ENCODE results near the gene PTPRE.

Gene PTPRE

DNA sequence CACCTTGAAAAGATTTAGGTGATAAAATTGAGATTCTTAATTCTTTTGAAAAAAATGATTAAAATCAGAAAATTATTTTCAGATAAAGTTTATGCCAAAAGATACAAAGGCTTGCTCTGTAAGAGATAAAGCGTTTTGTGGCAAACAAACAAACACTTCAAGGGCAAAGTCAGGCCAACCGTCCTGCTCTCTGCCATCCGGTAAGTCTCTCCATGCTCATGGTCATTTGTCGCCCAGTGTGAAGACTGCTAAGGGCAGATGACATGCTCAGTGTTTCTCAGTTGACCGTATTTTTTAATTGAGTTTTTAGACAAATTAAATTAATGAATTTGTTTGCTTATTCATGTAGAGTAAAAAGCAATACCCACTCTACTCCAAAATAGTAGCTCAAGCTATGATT, 60.0 kb downstream of the PTPRE start:
- H3K9me2 ChIP-seq (replicated peaks; ENCODE audit: control insufficient read depth, low read length), result no peaks in the 10 kb centered on the region
- no peak overlapping the region for H3K4me3 ChIP-seq (ENCODE audit: low read length)
- no peak overlapping the region for H3K4me2 ChIP-seq (ENCODE audit: low read length)
- no peaks in the 10 kb centered on the region for H4K20me1 ChIP-seq (ENCODE audit: control insufficient read depth, insufficient read depth, low read depth, low read length)
- no peaks in the 10 kb centered on the region for H3K27me3 ChIP-seq (ENCODE audit: control insufficient read depth, low read length)
- H3K9me3 ChIP-seq (ENCODE audit: control insufficient read depth, insufficient read depth, low read length), result no peaks in the 10 kb centered on the region
- H3K27ac ChIP-seq (ENCODE audit: low read depth, low read length), result no peak overlapping the region
- TF ChIP-seq EZH2phosphoT487 (IDR thresholded peaks at IDR 0.05; ENCODE audit: borderline replicate concordance, low read length), result no peak
- TF ChIP-seq, protein P1, sequence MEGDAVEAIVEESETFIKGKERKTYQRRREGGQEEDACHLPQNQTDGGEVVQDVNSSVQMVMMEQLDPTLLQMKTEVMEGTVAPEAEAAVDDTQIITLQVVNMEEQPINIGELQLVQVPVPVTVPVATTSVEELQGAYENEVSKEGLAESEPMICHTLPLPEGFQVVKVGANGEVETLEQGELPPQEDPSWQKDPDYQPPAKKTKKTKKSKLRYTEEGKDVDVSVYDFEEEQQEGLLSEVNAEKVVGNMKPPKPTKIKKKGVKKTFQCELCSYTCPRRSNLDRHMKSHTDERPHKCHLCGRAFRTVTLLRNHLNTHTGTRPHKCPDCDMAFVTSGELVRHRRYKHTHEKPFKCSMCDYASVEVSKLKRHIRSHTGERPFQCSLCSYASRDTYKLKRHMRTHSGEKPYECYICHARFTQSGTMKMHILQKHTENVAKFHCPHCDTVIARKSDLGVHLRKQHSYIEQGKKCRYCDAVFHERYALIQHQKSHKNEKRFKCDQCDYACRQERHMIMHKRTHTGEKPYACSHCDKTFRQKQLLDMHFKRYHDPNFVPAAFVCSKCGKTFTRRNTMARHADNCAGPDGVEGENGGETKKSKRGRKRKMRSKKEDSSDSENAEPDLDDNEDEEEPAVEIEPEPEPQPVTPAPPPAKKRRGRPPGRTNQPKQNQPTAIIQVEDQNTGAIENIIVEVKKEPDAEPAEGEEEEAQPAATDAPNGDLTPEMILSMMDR (IDR thresholded peaks at IDR 0.05; ENCODE audit: low read depth, low read length, poor library complexity, severe bottlenecking), result no peak
- no peaks in the 10 kb centered on the region for H3K79me2 ChIP-seq (ENCODE audit: control insufficient read depth, low read length)
- H3K4me1 ChIP-seq (ENCODE audit: control insufficient read depth, low read length), result no peaks in the 10 kb centered on the region
- no peaks in the 10 kb centered on the region for H3K36me3 ChIP-seq (ENCODE audit: control insufficient read depth, low read length)
- no peaks in the 10 kb centered on the region for H3F3A ChIP-seq (ENCODE audit: control insufficient read depth, insufficient read depth)

DNA sequence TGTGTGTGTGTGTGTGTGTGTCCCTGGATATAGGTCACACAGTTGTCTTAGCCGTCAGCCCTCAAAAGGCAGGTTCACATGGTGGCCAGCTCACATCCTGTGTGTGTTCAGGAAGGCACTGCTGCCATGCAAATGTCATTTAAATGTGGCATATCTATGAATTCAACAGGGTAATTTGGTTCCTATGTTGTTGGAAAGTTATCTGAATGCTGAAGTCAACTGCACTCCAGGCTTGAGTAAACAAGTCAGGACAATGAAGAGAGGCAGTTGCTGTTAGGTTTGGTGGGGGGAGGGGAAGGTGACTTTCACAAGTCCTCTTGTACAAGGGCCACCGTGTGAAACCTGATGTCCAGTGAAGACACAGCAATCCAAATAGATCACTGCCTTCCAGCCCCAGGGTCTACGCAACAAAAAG, 61.1 kb downstream of the PTPRE start:
- Histone ChIP-seq H3K4me3 (ENCODE audit: low read length) (no peak overlapping the region), H3K27ac (ENCODE audit: low read depth, low read length) (no peak overlapping the region), H3K9me3 (ENCODE audit: control insufficient read depth, insufficient read depth, low read length) (no peaks in the 10 kb centered on the region), H4K20me1 (ENCODE audit: control insufficient read depth, insufficient read depth, low read depth, low read length) (no peaks in the 10 kb centered on the region), H3K9me2 (replicated peaks; ENCODE audit: control insufficient read depth, low read length) (no peaks in the 10 kb centered on the region), H3K4me2 (ENCODE audit: low read length) (no peak overlapping the region), H3F3A (ENCODE audit: control insufficient read depth, insufficient read depth) (no peaks in the 10 kb centered on the region), H3K79me2 (ENCODE audit: control insufficient read depth, low read length) (no peaks in the 10 kb centered on the region), H3K4me1 (ENCODE audit: control insufficient read depth, low read length) (no peaks in the 10 kb centered on the region), H3K36me3 (ENCODE audit: control insufficient read depth, low read length) (no peaks in the 10 kb centered on the region), H3K27me3 (ENCODE audit: control insufficient read depth, low read length) (no peaks in the 10 kb centered on the region)
- TF ChIP-seq EZH2phosphoT487 (IDR thresholded peaks at IDR 0.05; ENCODE audit: borderline replicate concordance, low read length), result no peak
- TF ChIP-seq, protein P1 (IDR thresholded peaks at IDR 0.05; ENCODE audit: low read depth, low read length, poor library complexity, severe bottlenecking), result no peak

DNA sequence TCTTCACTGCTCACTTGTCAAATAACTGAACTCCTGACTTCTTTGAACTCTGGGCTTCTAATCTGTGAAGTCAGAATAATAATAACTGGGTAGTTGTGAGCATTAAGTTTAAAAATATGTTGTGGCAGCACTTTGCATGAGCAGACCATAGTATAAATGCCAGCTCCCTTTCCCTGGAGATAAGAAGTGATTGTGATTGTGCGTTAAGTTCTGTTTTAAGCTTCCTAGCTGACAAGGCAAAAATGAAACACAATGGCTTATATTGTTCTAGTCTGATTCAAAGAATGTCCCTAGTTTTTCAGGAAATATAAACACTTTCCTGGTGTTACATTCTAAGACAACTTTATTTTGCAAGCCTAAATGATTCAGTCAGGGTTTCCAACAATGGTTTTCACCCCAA, 61.8 kb downstream of the PTPRE start:
- Histone ChIP-seq H3K27me3 (ENCODE audit: control insufficient read depth, low read length) (no peaks in the 10 kb centered on the region), H3K4me1 (ENCODE audit: control insufficient read depth, low read length) (no peaks in the 10 kb centered on the region), H3F3A (ENCODE audit: control insufficient read depth, insufficient read depth) (no peaks in the 10 kb centered on the region), H3K79me2 (ENCODE audit: control insufficient read depth, low read length) (no peaks in the 10 kb centered on the region), H3K27ac (ENCODE audit: low read depth, low read length) (no peak overlapping the region), H3K9me2 (replicated peaks; ENCODE audit: control insufficient read depth, low read length) (no peaks in the 10 kb centered on the region), H3K36me3 (ENCODE audit: control insufficient read depth, low read length) (no peaks in the 10 kb centered on the region), H4K20me1 (ENCODE audit: control insufficient read depth, insufficient read depth, low read depth, low read length) (no peaks in the 10 kb centered on the region), H3K4me2 (ENCODE audit: low read length) (no peak overlapping the region), H3K4me3 (ENCODE audit: low read length) (no peak overlapping the region), H3K9me3 (ENCODE audit: control insufficient read depth, insufficient read depth, low read length) (no peaks in the 10 kb centered on the region)
- TF ChIP-seq, protein P1 (IDR thresholded peaks at IDR 0.05; ENCODE audit: low read depth, low read length, poor library complexity, severe bottlenecking), result no peak
- no peak for TF ChIP-seq EZH2phosphoT487 (IDR thresholded peaks at IDR 0.05; ENCODE audit: borderline replicate concordance, low read length)
